Limb (tissue), 2 donors: ENCODE measurements around the gene CEP63.

Experiments
- DNase-seq, 2 donors: peaks; one replicate each; pipeline ENCODE4 v3.0.0-alpha.2; 2016; ENCODE audit errors: extremely low spot score in 2 of 2

CEP63 gene

DNA sequence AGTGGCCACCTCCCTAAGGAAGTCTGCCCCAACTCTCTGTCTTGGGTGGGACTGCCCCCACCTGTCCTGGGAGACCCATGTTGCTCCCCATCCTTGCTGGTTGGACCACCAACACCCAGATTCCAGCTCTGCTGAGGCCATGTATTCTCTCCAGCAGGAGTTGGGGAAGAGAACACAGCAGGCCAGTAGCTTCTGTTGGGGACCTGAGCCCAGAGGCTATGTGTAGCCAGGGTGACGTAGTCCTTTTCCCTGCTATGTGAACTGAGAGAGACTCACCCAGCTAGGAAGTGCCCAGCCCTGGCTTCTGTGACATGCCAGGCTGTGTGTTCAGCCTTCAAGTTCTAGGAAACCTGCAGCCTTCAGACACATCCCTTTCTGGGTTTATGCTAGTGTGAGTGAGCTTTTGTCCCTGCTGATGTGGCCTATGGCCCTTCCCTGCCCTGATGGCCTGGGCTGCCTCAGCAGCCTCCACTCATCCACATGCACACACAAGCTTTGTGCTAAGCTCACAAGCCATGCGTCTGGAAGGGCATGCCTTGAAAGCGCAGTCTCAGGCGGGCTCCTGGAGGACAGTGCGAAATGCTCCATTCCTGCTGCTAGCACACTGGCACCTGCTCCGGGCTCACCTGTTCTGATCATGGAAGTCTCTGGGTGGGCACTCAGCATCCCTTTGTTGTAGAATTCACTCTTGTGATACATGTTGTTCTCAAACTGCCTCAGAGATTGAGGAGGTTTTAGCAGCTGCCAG, 122.3 kb downstream of the CEP63 start:
- no peak for DNase-seq

DNA sequence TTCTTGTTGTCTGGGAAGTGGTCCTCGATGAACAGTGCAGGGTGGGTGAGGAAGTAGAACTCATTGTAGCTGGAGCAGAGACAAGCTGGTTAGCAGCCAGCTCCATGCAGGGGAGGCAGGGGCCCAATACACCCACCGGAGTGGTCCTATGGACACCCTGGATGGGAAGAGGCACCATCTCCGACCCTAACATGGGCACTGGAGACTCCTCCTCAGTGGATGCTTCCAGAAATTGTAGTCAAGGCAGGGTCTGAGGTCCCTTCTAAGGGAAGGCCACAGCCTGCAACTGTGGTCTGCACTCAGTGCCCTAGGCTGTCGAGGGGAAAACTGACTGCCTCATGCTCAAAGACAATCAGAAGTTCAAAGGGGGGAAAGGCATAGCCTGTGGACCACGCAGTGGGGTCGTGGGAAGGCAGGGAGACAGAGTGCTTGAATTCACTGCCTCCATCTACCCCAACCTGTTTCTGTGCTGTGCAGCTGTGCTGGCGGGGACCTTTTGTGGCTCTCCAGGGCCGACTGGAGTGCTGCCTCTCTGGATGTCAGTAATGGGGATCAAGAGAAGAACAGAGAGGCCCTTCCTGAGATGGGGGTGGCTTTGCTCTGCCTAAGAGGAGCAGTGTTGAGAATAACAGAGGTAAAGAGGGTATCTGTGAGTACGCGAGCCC, 123.0 kb downstream of the CEP63 start:
- no peak for DNase-seq

DNA sequence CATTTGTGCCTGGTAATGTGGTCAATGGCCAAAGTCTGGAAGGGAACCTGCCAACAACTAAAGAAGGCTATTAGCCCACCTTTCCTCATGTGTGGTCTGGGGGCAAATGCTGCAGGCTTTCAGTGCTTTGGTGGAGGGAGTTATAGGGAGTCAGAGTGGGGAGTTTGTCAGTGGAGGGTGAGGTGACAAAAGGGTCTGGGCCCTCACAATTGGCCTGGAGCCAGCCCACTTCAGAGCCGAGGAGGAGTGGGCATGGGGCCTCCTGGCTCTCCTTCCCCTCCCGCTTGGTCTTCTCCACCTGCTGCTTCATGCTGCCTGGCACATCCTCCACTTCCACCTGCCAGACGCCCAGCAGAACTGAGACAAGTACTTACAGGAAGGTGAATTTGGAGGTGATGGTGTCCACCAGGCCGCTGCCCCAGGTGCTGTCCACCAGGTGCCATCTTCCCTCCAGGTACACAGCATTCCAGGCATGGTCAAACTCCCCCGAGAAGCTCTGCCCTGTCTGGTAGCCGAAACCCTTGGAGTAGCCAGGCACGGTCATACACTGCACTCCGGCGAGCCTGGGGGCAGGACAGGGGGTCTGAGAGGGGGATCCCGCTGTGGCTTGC, 124.1 kb downstream of the CEP63 start:
- no peak for DNase-seq

DNA sequence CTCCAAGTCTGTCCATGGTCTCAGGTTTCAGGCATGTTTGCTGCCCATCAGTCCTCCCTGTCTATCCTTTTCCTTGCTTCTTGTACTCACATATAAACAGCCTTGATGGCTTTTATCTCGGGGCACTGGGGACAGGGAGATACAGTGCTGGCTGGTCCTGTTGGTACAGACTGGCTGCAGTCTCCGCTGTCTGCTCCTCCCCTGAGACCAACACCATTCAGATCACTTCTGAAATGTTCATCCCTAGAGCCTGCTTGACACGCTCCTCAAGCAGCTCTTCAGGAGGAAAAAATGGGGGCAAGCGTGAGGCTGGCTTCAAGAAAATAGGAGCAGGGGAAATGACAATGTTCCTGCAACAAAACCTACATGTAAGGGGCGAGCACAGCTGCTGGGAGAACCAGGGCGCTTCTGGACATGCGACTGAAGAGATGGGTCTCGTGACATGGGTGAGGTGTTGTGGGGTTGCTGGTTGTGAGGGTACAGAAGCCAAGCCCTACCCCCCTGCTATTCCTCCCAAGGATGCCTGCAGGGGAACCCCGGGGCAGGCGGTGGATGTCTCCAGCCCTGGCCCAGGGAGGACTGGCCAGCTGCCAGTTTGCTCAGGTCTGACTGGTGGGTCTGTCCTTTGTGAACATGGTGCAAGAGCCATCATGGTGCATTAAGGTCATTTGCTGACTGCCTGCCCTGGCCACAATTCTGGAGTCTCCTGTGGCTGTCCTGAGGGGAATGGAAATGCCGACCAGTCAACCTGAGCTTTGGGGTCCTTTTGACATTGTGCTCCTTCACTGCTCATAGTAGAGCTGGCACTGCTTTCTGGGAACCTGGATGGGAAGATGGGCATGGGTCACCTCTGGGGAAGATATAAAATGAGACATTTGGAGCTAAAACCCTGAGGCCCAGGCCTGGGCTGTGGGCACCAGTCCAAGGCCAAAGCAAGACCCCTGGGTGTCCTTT, 124.9 kb downstream of the CEP63 start:
- no peak for DNase-seq

DNA sequence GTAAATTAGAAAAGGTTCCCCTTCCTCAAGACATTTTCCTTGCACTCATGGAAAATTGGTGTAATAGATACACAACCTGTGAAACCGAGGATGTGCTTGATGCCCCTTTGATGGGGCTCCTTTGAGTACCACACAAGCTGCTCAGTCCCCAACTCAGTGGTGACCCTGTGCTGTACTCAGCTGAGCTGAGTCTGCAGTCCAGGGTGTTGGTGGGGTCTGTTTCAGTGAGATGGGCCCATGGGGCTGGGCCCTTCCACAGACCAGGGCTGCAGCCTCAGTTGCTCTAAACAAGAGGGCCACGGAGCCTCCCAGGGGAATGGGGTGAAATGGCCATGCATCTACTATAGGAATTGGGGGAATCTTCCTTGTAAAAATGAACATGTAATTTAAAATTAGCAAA, 125.7 kb downstream of the CEP63 start:
- DNase-seq, result no peak

DNA sequence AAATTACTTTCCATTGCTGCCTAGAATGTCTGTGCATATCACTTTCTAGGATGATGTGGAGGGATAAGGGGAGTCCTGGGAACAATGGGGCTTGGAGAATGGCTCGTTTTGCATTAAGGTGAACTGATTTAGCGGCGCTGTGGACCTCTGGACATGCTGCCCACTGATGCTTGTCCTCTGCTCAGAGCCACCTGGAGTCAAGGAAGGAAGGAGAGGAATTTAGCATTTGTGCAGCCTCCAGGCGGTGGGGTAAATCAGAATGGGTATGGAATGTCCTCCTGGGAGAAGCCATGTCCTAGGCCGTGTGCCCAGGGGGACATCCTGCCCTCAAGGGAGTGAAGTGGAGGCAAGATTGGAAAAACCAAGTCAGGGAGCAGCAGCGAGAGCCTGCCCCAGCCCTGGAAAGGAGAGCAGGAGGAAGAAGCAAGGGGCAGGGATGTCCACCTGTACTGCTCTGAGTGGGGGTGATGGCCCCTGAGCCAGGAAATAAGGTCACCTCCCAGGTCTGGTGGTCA, 127.2 kb downstream of the CEP63 start:
- no peak for DNase-seq

DNA sequence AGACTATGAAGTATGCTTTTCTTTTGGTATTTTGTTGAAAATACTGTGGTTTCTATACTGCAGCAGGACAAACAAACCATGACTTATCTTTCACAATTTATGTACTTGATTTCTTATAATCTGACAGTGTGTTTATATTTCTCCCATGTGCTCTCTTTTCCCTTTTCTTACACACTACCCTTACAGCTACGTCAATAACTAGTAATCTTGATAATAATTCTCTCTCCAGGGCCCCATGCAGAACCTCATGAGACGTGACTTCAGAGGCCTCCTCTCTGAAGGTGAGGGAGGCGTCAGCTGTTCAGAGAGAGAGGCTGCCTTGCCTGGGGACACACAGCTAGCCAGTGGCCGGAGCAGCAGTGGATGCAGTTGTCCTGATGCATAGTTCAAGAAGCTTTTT, 129.1 kb downstream of the CEP63 start:
- no peak for DNase-seq

DNA sequence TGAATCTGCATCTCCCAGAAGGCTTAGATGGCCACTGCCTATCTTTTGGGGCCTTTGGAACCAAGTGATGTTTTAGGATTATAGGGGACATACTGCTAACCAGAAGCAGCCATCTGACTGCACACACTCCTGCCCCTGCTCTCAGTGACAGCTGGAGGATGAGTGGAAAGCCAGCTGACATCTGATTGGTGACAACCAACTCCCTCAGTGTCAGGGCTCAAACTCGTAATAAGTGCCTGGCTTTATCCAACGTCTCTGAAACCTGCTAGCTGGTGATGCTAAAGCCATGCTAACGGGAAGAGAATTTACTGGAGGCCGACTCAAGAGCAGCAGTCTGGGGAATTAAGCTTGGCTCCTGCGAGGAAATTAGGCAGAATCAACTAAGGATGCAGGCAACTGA, 129.9 kb downstream of the CEP63 start:
- no peak for DNase-seq

DNA sequence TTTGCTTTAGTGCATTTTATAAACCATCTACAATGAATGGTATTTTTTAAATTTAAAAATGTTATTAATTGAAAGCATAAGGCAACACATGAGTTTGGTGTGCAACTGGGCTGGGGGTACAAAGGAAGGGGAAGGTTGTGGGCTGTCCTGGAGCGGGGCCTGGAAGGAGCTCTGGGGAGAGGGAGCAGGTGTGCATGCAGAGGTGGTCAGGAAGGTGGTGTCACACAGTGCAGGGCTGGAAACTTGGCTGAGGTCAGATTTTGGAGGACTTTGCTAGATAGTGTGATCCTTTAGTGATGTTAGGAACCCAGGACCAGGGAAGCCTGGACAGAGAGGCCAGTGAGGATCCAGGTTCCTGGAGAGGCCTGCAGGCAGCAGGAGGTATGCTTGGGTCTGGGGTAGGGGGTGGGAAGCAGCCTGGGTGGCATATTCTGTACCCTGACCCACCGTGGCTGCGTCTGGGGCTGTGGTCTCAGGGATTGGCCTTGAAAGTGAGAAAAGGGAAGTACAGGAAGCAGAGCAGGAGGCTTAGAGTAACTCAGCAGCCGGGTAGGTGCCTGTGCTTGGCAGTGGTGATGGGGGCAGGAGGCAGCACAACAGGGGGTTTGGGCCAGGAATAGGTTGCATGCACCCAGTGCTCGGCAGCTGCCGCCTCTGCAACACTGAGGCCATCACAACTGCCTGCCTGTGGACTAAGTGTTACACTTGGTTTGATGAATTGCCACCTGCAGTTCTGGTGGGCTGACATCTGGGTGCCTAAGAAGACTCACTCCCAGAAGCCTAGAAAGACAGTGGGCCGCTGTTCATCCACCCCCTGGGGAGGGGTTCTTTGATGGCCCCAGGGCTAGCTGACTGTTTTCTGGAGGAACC, 132.0 kb downstream of the CEP63 start:
- DNase-seq, result no peak

DNA sequence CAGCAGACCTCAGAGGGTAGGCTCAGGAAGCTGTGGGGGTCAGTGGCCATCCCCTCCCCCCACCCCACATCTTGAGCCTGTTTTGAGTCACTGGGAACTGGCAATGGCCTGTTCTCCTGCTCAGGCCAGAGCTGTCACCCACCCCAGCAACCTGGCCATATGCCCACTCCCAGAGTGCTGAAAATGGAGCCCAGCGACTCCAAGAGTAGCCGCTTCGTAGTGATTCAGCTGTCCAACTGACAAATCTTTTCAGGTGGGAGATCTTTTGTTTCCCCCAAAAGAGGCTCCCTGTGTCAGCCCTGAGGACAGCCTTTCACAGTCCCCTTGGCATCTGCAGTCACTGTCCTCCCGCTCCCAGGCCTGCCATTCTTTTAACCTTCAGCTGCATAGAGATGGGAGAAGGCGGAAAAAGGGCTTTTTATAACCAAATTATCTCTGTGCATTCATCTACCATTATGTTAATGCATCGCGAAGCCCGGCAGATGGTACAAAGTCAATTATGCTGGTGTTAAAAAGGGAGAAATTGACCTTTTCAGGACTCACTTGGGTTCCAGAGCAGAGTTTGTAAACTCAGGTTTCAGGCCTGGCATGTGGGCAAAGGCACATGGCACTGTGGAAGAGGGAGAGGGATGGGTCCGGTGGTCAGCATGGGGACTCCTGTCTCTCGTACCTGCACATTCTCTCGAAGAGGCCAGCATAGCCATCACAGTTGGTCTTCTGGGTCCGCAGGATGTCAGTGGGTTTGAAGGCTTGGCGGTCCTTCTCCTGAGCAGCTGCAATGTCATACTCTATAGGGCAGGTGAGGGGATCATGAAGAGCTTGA, 132.8 kb downstream of the CEP63 start:
- DNase-seq, result peak in 1 of 2 donors; percentile 28

DNA sequence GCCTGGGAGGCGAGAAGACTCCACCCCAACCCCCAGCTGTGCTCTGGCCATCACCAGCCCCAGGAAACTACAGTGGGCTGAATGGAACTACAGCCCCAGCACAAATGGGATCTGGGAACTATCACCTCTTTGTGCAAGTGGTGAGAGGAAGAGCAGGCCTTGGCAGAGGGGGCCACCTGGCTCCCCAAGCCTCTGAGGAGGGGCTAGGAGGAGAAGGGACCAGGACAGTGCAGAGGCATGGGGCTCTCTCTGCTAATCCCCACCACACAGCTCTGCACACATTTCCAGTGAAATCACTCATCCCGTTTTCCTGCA, 133.4 kb downstream of the CEP63 start:
- DNase-seq, result no peak

DNA sequence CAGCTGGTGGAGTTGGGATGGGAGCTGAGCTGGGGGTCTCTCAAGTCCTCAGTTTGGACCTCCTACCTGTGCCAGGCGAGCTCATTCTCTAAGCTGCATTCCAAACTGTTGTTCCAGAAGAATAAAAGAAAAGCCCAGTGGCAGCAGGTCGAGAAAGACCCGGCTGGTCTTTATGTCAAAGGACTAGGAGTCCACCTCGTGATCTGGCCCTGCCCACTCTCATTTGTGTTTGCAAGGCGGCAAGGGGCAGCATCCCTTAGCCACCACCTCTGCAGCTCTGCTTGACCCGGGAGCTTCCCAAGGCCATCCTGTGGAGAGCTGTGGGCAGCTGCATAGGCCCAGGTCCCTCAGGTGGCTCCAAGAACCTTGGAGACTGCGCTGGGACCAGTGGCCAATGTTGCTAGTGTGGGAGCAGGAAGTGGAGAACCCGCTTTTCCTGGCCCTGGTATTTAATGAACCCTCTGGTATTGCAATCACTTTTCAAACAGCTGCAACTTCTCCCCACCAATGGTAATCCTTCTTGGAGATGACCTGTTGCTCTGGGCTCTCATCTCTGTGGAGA, 134.1 kb downstream of the CEP63 start:
- DNase-seq, result peak in 1 of 2 donors; percentile 8

DNA sequence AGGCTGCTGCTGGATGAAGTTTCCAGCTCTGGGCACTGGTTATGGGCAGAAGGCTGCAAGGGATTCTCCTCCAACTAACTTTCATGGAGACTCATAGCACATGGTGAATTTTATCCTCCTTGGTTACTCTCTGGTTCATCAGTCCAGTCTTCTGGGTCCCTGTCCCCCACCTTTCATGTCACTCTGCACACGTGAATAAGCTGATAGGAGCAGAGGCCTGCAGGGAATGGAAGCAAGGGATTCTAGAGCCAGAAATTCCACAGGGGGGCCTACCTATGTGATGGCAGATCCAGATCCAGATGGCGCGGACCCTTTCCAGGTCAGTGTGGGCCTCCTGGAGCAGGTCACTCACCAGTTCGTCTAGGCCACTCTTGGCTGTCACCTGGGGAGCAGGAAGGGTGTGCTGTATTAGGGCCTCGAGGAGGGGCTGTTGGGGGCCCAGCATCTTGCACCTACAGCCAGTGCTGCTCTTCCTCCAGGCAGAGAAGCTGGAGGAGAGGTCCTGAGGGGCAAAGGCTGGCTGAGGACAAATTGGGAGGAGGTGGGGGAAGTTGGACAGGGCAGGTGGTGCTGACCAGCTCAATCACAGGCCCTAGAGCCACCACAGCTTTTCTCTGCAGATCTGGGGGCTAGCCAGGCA, 134.7 kb downstream of the CEP63 start:
- DNase-seq, result peak in 1 of 2 donors; percentile 14

DNA sequence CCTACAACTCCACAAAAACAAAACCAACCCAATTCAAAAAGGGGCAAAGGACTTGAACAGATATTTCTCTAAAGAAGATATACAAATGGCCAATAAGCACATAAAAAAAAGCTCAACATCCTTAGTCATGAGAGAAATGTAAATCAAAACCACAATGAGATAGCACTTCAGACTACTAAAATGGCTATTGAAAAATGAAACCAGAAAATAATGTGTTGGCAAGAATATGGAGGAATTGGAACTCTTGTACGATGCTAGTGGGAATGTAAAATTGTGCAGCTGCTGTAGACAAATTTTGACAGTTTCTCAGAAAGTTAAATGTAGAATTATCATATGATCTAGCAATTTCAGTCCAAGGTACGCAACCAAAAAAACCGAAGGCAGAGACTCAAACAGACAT, 136.0 kb downstream of the CEP63 start:
- DNase-seq, result no peak

DNA sequence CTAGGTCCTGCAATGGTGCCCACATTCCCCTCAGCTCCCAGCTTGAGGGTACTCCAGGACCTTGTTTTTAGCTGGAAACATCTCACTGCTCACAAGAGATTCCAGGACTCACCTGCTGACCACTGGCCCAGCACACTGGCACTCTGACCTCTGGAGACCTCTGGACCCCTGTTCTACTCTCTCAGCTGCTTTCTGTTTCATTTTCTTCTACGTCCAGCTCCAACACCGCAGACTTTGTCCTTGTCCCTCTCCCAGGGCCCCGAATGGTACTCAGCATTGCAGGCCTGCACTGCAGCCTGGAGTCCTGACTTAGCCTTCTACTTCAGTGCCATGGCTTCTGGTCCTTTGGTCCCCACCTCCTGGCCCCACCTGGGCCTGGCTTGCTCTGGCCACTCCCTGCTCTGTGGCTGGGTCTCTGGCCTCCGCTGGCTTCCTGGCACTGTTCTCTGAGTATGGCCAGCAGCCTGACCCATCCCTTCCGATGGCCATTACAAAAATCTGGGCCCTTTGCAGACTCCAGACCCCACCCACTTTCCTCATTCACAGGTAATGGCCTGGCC, 137.0 kb downstream of the CEP63 start:
- no peak for DNase-seq

DNA sequence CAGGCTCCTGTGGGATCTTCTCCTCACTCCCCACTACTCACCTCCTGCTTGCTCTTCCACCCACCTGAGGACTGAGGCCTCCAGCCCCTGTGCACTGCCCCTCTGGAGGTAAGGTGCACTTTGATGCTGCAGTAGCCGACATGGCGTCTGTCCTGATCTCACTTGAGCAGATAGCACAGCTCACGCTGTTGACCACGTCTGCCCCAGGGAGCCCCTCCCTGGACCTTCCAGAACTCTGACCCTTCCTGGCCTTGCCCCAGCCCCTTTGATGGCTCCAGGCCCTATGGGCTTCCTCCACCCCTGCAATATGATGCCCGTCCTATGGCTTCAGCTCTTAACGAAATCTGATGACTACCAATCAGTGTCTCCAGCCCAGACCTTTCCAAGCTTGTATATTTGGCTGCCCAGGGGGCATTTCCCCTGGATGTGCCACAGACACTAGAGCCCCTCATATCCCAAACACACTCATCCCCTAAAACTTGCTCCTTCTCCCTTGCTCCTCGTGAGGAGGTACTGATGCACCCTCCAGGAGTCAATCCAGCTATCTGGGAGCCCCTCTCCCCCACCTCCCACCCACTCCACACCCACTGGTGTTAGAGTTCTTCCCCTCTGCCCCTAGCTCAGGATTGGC, 137.9 kb downstream of the CEP63 start:
- no peak for DNase-seq
